M059J (cell line): ENCODE results near the gene ERCC6L. TPM values are rescaled to one million over a fixed set of nuclear protein-coding genes. Genes with fewer than 3 reads are reported as not detected.

ENCODE experiments used
- DNase-seq: peaks from one replicate; pipeline ENCODE4 v3.0.0-alpha.2; 2012; ENCODE audit warnings: low read depth
- total RNA-seq: library from RNA; depleted of rRNA; stranded (reverse); fragments of >200 nt; shearing (Covaris generic); gene quantifications from 2 replicates; pipeline ENCODE4 v1.2.3, GENCODE V29; 2014; rRNA removed

The ERCC6L gene
- total RNA-seq, 1 experiment from 2014 or later, result 26.1 TPM

GRCh38 chrX:72159769-72160168 lies 79.1 kb downstream of the ERCC6L start:
- DNase-seq, result no peak

GRCh38 chrX:72158773-72159172 lies 80.1 kb downstream of the ERCC6L start:
- no peak for DNase-seq

Other genes starting within 250 kb of the ERCC6L start
- gene RTL5, start 107.1 kb downstream of the ERCC6L start, total RNA-seq, result 0.12 and 0.39 TPM in 2 replicates
- 45.1 and 56.9 TPM in 2 replicates for gene PIN4, start 57.3 kb downstream of the ERCC6L start, total RNA-seq
- gene RPS4X, start 38.2 kb upstream of the ERCC6L start, total RNA-seq, result 986 and 1,141 TPM in 2 replicates
- gene CITED1, start 66.9 kb upstream of the ERCC6L start, total RNA-seq, result 0.59 TPM in 1 of 2 replicates, not detected in the other